ENCODE data around the gene C2orf66.

DNA sequence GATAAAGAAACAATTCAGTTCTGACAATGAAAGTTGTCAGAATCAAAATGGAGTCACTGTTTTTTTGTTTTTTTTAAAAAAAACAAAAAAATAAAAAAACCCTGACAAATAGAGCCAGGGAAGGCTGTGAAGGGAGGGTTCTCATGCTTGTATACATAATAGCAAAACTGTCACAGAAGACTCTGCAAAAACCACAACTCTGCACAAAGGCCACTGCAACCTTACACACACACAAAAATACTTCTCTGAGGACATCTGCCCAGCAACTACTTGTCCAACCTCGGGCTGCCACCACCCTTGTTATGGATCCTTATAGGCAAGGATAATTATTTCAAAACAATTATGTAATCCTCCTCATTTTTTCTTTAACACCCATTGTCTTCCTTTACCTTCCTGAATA is 41.9 kb upstream of the C2orf66 start:
- TF ChIP-seq, protein P1, sequence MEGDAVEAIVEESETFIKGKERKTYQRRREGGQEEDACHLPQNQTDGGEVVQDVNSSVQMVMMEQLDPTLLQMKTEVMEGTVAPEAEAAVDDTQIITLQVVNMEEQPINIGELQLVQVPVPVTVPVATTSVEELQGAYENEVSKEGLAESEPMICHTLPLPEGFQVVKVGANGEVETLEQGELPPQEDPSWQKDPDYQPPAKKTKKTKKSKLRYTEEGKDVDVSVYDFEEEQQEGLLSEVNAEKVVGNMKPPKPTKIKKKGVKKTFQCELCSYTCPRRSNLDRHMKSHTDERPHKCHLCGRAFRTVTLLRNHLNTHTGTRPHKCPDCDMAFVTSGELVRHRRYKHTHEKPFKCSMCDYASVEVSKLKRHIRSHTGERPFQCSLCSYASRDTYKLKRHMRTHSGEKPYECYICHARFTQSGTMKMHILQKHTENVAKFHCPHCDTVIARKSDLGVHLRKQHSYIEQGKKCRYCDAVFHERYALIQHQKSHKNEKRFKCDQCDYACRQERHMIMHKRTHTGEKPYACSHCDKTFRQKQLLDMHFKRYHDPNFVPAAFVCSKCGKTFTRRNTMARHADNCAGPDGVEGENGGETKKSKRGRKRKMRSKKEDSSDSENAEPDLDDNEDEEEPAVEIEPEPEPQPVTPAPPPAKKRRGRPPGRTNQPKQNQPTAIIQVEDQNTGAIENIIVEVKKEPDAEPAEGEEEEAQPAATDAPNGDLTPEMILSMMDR (conservative IDR thresholded peaks at IDR 0.05 in 1 of 2, IDR thresholded peaks at IDR 0.05 in 1 of 2; ENCODE audit: extremely low read depth in 1 of 2, insufficient read depth in 1 of 2, low read depth in 1 of 2, low read length in 2 of 2): no peak
- TF ChIP-seq EZH2 (IDR thresholded peaks at IDR 0.05; ENCODE audit: borderline replicate concordance, low read length): no peak

All from mammary epithelial cell (primary cell).